GM21381 (cell line): ENCODE data around the gene SMARCC2.
"Not testable (repeated sequence)": the region's sequence is repeated elsewhere in the genome, so short reads cannot be mapped to it uniquely, and the experiment has no call there.

Experiments used
- ATAC-seq: cut with Tn5 transposase; IDR thresholded peaks from one replicate; pipeline ENCODE4 v1.9.1; 2021; ENCODE audit warnings: mild to moderate bottlenecking, moderate library complexity; ENCODE audit not compliant: unreplicated experiment

The SMARCC2 gene

GRCh38 chr12:56212361-56212760 is 23.1 kb upstream of the SMARCC2 start:
- ATAC-seq = no peak

GRCh38 chr12:56208006-56208405 is 18.7 kb upstream of the SMARCC2 start:
- no peak for ATAC-seq

GRCh38 chr12:56206452-56207166 is 17.3 kb upstream of the SMARCC2 start:
- ATAC-seq = no peak

- ATAC-seq = no peak
Measured at GRCh38 chr12:56205445-56205844, 16.2 kb upstream of the SMARCC2 start.

- no peak for ATAC-seq
Measured at GRCh38 chr12:56204275-56204674, 15.0 kb upstream of the SMARCC2 start.

GRCh38 chr12:56202838-56203237 is 13.6 kb upstream of the SMARCC2 start:
- no peak for ATAC-seq

- no peak for ATAC-seq
Measured at GRCh38 chr12:56202366-56202765, 13.1 kb upstream of the SMARCC2 start.

GRCh38 chr12:56198836-56199235 is 9.6 kb upstream of the SMARCC2 start:
- no peak for ATAC-seq

GRCh38 chr12:56197921-56198635 is 8.8 kb upstream of the SMARCC2 start:
- no peak for ATAC-seq

- not testable (repeated sequence) for ATAC-seq
Measured at GRCh38 chr12:56196818-56197550, 7.7 kb upstream of the SMARCC2 start.

GRCh38 chr12:56193025-56193578 is 3.8 kb upstream of the SMARCC2 start:
- ATAC-seq = no peak

GRCh38 chr12:56192582-56192981 is 3.3 kb upstream of the SMARCC2 start:
- ATAC-seq = no peak

- ATAC-seq = no peak
Measured at GRCh38 chr12:56190695-56191155, 1.4 kb upstream of the SMARCC2 start.

- ATAC-seq = peak; percentile 36
Measured at GRCh38 chr12:56189918-56190694, 823 bp upstream of the SMARCC2 start.

GRCh38 chr12:56188778-56189098 is 545 bp downstream of the SMARCC2 start:
- ATAC-seq = no peak

- ATAC-seq = no peak
Measured at GRCh38 chr12:56188131-56188777, 1.0 kb downstream of the SMARCC2 start.

- no peak for ATAC-seq
Measured at GRCh38 chr12:56186957-56187356, 2.3 kb downstream of the SMARCC2 start.

GRCh38 chr12:56178347-56178746 is 10.9 kb downstream of the SMARCC2 start:
- ATAC-seq = no peak

GRCh38 chr12:56172839-56173238 is 16.4 kb downstream of the SMARCC2 start:
- no peak for ATAC-seq

- no peak for ATAC-seq
Measured at GRCh38 chr12:56169229-56169759, 20.0 kb downstream of the SMARCC2 start.
